Hematopoietic multipotent progenitor cell treated with erythropoietin and hydrocortisone succinate and interleukin-3 and kit ligand, for 15 days (in vitro differentiated cells): ENCODE data around the gene SPNS2.

Experiments
- DNase-seq: peaks from one replicate; pipeline ENCODE4 v3.0.0-alpha.2; 2015; ENCODE audit warnings: low spot score

Gene SPNS2

GRCh38 chr17:4536742-4537411 lies 38.2 kb downstream of the SPNS2 start:
- no peak for DNase-seq

DNA sequence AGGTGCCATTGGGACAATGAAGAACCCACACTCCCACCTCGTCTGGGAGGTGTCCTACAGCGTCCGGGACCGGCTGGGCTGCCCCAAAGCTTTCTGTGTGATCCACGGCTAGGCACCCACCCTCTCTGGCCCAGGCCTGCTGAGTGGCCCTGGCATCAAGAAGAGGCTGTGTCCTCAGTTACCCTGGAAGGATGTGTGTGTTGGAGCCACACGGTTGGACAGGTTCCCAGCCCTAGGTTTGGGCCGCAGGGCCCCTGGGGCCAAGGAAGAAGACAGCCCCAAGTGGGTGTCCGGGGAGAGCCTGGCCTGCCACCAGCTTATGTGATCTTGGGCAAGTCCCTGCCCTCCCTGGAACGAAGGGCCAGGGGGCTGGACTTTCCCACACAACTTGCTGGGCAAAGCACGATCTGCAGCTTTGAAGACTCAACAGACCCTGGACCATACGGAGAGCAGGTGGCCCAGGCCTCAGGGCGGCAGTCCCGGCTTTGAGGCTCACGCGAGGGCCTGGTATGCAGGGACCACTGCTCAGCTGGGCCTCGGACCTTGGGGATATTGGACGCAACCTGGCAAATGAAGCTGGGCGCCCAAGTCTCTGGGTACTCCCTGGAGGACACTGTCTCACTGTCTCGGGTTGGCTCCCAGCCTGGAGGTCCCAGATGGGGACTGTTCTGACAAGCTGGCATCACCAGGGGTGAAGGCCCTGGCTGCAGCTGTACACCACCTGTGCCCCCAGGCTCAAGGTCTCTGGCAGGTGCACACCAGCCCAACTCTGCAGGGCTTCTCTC lies 39.0 kb downstream of the SPNS2 start:
- no peak for DNase-seq

DNA sequence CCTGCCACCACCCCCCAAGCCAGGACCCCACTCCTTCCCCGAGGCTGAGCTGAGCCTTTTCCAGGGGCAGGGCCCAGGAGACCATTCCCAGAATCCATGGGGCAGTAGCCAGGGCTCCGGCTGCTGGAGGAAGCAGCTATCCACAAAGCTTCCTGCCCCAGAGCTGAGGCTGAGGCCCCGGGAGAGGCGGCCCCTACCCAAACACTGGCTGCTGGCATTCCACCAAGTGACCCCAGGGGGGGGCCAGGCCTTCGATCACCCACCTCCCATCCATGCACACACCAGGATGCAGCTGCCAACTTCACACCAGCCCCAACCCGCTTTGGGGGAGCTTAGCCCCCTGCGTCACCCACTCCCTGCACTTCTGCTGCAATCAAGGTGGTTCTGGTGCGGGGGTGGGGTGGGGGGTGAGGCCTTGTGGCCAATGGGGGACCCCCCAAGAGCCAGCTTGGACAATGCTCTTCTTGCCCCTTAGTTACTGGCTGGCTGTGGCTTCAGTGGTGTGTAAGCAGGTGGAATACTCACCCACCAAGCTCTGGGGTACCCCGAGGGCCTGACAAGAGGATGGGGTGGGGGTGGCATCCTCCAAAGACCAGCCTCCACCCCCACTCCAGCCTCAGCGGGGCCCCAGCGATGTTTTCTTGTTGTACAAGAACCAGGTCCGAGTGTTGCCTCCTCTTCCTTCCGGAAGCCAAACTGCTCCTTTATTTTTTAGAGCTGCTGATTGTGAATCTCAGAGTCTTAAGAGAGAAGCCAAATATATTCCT lies 39.7 kb downstream of the SPNS2 start:
- DNase-seq, result no peak

GRCh38 chr17:4539025-4539424 lies 40.3 kb downstream of the SPNS2 start:
- DNase-seq, result no peak

- no peak for DNase-seq
Measured at GRCh38 chr17:4539576-4540223, 41.0 kb downstream of the SPNS2 start.

DNA sequence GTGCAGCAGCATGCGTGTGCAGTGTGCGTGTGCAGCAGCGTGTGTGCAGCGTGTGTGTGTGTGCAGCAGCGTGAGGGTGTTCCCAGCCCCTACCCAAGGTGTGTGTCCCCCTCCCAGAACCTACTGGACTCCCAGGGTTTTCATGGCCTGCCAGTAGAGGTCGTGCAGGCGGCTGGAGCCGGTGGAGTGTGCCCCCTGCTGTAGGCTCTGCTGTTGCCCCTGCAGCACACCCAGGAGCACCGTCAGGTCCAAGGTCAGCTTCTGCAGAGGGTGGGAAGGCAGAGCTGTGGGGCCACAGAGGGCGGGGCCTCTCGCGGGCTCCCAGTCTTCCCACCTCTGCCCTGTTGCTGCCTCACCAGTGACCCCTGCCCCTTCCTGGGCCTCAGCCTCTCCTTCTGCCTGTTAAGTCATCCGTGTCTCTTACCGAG lies 41.6 kb downstream of the SPNS2 start:
- no peak for DNase-seq

DNA sequence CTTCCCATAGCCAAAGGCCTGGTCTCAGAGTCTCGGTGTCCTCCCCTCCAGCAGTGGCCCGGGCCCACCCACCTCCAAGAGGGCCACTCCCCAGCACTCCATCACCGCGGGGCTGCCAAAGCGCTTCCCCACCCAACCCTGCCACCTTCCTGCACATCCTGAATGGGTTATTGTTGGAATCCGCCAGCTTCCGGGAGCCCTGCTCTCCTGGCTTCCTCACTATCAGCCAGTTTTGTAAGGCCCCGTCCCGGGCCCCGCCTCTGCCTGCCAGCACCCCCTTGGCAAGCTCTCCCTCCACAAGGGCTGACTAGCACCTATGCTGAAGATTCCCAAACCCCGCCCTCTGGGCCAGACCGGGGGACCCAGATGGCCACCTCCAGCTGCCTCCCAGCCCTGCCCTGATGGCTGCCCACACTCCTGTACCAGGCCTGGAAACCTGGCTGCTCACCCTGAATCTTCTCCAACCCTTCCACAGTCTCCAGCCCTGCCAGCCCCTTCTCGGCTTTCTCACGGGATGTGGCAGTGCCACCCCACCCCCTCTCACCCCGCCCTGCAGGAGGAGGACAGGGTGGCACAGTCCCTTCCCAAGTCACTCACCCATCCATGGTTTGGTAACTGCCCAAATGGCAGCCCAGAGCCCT lies 42.1 kb downstream of the SPNS2 start:
- DNase-seq, result no peak

GRCh38 chr17:4541328-4542002 lies 42.8 kb downstream of the SPNS2 start:
- DNase-seq, result no peak

DNA sequence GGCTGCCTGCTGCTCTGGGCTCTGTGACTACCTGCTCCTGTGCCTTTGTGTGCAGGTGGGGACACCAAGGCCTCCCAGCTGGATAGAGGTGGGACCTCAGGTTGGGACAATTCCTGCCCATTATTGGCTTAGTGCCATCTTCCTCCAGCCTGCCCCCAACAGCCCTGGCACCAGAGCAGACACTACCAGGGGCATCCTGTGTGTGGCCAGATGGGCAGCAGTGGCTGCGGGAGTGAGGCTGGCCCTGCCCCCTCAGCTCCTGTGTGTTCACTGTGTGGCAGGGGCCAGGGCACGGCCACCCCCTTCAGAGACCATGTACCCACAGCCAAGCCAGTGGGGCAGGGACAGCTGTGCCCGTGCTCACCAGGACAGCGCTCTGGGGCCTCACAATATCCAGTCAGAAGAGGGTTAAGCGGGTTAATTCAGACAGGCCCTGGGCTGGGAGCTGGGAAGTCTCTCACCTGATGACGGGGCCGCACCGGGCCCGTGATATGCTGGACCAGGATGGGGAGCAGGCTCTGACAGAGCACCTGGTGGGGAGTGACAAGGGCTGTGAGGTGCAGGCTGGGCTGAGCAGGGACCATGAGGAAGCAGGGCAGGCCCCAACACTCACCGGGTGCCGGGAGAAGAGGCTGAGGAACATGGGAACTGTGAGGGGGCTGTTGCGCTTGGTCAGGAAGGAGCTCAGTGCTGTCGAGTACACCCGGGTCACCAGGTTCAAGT lies 43.5 kb downstream of the SPNS2 start:
- no peak for DNase-seq

GRCh38 chr17:4542726-4543191 lies 44.1 kb downstream of the SPNS2 start:
- no peak for DNase-seq

- no peak for DNase-seq
Measured at GRCh38 chr17:4543557-4544026, 44.9 kb downstream of the SPNS2 start.

GRCh38 chr17:4544135-4544950 lies 45.7 kb downstream of the SPNS2 start:
- DNase-seq, result no peak

- DNase-seq, result no peak
Measured at GRCh38 chr17:4544951-4545216, 46.2 kb downstream of the SPNS2 start.

GRCh38 chr17:4545217-4545951 lies 46.7 kb downstream of the SPNS2 start:
- no peak for DNase-seq

DNA sequence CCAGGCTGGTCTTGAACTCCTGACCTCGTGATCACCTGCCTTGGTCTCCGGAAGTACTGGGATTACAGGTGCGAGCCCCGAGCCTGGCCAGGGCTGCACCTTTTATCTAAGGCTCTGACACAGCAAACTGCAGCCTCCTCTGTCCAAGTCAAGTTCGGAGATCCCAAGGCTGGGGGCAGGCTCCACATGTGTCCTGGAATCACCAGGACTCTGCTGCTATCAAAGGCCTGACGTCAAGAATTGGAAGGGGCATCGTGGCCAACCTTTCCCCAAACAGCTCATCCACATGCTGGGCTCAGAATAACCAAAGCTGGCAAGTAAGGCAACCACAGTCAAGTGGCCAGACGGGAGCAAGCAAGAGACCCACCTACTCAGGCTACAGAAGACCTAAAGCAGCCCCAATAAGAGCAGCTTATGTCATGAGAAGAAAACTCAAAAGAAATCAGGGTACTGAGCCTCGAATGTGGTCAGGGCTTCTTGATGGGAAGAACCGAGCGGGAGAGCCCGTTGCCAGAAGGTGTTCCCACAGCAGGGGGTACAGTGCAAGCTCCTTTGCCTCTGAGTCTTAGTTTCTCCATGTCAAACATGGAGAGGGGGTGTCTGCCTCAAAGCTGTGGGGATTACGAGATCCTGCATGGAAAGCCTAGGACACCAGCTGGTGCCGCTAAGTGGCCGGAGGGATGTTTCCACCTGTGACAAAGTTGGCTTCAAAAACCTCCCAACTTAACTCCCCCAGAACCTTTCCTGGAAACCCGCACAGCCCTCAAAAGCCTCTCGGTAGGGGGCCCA lies 48.6 kb downstream of the SPNS2 start:
- no peak for DNase-seq

GRCh38 chr17:4548061-4548461 lies 49.4 kb downstream of the SPNS2 start:
- DNase-seq, result no peak

GRCh38 chr17:4548721-4549531 lies 50.2 kb downstream of the SPNS2 start:
- no peak for DNase-seq
